Renal cortex interstitium (tissue), 11 donors: ENCODE measurements around the gene GOLGA6C. TPM values are rescaled to one million over a fixed set of nuclear protein-coding genes. Genes with fewer than 3 reads are reported as not detected.
"Not testable (repeated sequence)": the region's sequence is repeated elsewhere in the genome, so short reads cannot be mapped to it uniquely, and the experiment has no call there.

Experiments used
- DNase-seq, 11 donors: peaks; one replicate each; pipeline ENCODE4 v3.0.0-alpha.2; 2013; ENCODE audit warnings: low read depth in 9 of 11, low spot score in 4 of 11; ENCODE audit errors: extremely low read depth in 1 of 11
- polyA plus RNA-seq, 3 donors: library from polyadenylated mRNA; unstranded; fragments of 120-200 nt; gene quantifications; one replicate each; pipeline ENCODE4 v1.2.1, GENCODE V29; 2013; ENCODE audit not compliant: insufficient read length in 3 of 3

GOLGA6C gene
- polyA plus RNA-seq, 3 donors, result not detected

- not testable (repeated sequence) for DNase-seq
Observed at GRCh38 chr15:75225102-75225836, 32.9 kb upstream of the GOLGA6C start.

GRCh38 chr15:75225951-75226732 is 32.0 kb upstream of the GOLGA6C start:
- no peak for DNase-seq

- DNase-seq, result not testable (repeated sequence)
Observed at GRCh38 chr15:75227112-75227511, 31.0 kb upstream of the GOLGA6C start.

- no peak for DNase-seq
Observed at GRCh38 chr15:75227663-75228280, 30.4 kb upstream of the GOLGA6C start.

DNA sequence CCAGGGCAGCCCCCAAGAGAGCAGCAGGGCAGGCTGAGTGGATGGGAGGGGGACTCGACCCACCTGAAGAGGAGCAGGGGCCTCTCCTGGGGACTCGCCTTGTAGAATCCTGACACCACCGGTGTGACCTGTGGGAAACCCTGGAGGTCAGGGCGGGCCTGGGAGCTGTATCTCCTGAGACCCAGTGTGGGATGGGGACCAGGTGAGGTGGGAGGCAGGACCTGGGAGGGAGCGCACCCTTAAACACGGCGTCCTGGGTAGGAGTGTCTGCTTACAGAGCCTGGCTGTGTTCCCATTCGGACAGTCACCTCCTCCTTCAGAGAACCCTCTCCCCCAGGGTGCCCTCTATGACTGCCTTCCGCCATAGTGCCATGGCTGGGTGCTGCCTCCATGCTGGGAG is 29.3 kb upstream of the GOLGA6C start:
- no peak for DNase-seq

DNA sequence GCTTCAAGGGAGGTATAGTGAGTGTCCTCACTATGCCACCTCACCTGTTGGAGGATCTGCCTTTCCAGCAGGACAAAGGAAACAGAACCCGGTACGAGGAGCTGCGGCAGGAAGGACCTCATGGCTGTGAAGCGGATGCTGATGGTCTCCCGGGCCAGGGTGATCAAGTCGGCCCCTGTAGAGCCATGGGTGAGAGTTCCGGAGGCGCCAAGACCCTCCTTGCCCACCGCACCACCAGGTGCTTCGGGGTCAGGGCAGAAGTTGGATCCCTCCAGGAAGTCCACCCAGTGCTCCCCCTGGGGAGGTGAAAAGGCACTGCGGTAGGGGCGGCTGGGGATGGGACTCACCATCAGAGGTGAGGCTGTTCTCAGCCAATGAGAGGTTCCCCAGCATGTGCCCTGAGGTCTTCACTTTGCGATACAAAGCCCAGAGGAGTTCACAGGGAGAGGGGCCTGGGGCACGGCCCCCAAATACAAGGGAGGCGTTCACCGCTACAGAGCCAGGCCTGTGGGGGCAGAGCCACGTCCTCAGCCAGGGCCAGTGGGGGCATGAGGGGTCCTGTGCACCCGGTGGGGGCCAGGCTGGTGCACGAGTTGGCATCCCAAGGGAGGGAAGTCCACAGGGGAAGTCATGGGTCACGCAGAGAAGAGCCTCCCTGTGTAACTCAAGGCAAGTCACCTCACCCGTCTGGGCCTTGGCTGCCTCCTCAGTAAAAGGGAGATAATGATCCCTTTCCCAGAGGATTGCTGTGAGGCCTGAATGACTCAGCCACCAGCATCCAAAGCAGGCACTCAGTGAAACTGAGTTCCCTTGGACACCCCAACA is 28.7 kb upstream of the GOLGA6C start:
- DNase-seq, result no peak

- DNase-seq, result no peak
Observed at GRCh38 chr15:75230016-75230343, 28.2 kb upstream of the GOLGA6C start.

DNA sequence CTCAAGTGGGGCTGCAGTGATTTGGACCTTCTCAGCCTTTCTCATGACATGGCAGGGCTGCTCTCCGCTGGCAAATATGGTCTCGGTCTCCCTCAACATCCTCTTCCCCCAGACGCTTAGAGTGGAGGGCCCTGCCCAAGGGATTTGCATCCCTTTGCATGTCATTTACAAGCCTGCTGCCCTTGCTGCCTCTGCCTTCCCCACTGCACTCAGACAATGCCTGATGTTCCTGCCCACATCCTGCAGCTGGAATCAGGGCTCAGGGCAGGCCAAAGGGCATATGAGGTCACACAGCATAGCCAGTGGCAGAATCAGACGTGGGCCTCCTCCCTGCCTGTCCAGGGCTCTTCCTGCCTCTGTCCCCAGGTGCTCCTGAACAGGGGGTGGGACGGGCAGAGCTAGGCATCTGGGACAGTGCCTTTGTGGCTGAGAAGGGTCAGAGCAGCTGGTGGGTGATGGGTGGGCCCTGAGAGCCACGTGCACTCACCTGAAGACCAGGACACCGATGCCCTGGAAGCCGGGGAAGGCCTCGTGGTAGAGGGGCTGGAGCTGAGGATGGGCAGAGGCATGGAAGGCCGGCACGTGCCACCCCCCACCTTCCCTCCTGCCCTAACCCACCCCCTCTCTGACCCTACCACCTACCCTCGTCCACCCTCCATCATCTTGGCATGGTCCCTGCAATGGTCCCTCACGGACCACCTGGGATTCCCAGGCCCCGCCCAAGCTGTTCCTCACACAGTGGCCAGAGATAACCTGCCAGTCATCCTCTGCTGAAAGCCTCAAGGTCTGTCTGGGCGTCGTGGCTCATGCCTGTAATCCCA is 27.4 kb upstream of the GOLGA6C start:
- no peak for DNase-seq

DNA sequence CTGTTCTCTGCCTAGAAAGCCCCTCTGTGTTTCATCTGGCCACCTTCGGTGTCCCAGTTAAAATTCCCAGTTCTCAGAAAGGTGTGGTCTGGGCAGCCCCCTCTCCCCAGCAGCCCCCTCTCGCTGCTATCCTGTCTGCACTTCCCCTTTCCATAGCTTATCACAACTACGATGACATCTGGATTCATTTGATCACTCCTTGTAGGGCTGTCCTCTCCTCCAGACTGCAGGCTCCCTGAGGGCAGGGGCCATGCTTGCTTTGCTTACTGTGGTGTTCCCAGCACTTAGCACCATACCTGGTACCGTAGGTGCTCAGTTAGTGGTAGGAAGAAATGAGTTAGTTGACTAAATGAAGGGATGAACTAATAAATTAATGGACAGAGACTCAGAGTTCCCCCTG is 26.3 kb upstream of the GOLGA6C start:
- DNase-seq, result no peak

DNA sequence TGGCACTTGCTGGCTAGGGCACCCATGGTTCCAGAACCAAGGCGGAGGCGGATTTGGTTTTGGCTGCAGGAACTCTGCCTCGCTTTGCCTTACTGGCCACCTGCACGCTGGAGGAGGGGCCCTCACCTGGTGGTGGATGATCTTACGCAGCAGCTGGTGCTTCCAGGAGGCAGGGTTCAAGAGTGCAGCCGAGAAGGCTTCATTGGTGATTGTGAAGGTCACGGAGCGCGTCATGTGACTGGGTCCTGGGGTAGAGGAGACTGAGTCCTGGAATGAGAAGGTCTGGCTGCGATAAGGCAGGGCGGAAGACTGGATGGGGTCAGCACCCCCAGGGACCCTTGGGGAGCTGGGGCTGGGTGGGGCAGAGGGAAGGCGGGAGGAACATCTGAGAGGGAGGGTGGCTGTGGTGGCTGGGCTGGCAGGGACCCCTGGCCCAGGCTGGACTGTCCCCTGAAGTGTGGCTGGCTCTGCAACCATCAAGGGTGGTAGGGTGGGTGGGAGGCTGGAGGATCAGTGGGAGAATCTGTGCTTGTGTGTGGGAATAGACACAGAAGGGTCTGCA is 25.8 kb upstream of the GOLGA6C start:
- no peak for DNase-seq

DNA sequence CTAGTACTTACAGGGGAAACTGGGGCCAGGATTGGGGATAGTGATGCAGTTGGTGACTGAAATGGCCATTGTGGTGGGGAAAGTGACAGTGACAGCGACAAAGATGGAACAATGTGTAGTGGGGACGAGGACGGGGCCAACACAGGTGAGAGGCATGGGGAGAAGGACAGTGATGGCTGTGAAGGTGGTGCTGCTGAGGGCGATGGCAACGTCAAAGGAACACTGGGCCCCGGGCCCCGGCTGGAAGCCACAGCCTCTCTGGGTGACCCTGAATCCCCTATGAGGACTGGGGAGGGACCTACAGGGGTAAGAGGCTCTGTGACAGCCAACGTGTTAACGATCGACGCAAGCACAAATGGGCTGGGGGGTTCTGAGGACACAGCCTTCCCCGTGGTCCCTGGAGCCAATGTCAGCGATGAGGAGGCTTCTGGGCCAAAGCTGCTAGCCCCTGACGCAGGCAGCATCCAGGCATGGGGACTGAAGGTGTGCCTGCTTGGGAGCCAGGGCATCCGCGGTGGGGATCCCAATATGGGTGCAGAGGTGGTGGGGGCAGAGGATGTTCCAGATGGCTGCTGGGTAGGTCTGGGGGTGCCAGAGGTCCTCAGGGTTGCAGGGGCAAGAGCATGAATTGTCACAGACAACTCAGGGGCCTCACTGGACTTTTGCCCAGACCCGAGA is 25.2 kb upstream of the GOLGA6C start:
- no peak for DNase-seq

DNA sequence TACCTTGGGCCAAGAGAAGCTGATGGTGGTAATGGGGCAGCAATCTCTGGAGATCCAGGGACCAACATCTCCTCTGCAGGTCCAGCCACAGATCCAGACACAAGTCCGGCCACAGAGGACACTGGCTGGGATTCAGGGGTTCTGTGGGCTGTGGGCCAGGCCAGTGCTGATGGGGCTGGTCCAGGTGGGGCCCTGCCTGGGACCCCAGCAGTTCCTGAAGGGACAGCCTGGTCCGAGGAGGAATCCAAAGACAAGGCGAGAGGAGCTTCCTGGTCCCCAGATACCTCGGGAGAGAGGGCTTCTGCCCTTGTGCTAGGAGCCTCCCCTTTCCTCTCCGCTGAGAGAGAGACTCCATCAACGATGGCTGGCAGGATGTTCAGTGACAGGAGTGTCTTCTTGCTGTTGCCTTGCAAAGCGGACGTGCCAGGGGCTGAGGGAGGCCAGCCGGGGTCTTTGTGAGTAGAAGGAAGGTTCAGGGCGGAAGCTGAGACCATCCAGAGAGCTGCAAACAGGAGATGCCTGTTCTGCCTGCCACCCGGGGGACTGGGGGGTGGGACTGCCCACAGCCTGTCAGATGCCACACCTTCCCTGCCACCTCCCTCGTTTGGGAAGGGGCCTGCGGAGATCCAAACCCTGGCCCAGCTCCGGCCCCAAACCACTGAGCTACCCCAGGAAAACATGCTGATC is 24.5 kb upstream of the GOLGA6C start:
- no peak for DNase-seq

DNA sequence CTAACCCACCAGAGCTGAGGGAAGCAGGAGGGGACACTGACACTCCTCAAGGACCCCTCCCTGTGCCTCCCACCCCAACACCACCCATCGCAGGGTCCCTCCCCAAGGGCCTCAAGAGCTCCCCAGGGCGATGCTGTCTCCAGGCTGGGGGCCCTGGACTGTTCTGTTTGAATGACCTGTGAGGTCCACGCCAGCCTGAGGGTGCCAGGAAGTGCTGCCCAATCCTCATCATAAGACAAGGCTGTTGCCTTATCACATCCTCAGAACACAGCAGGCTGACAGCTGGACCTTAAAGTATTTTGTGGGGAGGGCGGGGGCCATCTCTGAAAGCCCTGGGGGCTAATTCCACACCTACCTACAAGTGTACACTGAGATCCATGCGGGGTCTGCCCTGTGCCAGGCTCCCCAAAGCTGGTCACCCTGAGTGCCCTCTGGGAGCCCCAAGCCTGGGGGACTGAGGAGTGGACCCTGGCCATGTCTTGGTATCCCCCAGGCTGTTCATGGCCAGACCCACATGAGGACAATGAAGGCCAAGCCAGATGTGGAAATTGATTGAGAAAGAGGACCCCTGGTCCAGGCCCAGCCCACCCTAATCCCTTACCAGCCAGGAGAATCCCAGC is 23.8 kb upstream of the GOLGA6C start:
- no peak for DNase-seq

DNA sequence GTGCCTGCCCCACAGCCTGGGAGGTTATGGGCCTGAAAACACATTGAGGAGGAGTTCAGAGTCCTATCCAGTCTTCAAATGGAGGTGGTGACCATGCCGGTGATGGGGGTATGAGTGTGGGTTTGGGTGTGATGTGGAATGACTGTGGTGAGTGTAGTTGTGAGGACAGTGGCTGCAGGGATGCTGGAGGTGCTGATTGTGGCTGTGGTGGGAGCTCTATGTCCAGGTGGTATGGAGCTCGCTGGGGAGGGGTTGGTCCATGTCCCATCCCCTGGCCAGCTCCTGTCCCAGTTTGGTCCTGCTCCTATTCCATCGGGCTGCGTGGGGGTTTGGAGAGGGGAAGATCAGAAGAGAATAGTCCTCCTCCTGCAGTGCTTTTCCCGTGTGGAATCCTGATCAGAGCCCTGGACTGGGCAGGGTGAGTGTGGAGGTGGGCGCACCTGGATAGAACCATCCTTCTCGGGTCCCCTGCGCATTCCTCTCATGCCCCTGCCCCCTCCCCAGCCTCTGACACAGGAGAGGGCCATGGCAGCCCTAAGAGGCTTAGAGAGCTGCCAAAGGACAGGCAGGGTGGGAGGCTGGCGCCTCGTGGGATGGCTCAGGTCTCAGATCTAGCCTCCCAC is 23.0 kb upstream of the GOLGA6C start:
- no peak for DNase-seq

DNA sequence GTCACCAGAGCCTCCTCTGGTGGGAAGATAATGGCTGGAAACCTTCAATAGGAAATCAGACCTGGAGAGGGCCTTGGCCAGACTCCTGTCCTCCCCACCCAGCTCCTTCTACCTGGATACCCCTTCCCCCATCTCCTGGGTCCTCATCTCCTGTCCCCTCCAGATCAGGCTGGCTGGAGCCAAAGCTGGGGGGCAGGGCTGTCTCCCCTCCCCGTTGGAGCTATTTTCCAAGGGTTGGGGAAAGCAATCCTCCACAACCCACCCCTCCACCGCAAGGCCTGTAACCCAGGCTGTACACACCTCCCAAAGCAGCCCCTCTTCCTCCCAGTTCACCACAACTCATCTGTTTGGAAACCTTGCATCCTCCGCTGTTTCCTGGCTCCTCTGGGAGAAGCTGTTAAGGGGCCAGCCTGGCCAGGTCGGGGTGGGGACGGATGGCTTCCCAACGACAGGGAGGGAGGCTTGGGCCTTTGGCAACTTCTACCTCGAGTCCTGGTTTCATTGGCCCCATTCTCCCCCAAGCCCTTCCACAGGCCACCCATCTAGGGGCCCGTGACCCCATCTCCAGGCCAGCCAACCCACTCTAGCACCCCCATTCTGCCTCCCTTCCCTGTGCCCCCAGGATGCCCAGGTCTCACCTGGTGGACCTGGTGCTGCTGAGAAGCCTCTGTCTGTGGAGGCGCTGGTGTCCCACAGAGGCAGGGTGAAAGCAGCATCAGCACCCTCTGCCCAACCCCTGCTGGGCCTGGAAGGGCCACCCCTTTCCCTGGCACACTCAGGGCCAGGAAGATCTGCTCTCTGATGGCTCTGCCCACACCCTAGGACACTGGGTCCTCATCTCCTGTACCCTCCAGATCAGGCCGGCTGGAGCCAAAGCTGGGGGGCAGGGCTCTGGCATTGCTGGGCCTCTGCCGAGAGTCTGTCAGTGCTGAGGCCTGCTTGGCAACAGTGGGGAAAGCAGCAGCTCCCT is 22.1 kb upstream of the GOLGA6C start:
- DNase-seq, result no peak
